Caki2 (cell line): ENCODE measurements around the gene CPEB4. TPM values are rescaled to one million over a fixed set of nuclear protein-coding genes. Genes with fewer than 3 reads are reported as not detected.
A peak's percentile ranks its signal among the peaks of the same experiment; 100 is the strongest.

Experiments used
- DNase-seq: peaks from one replicate; pipeline ENCODE4 v3.0.0-alpha.2; 2015; ENCODE audit warnings: low read depth
- in situ Hi-C: cut with HindIII; loops from 2 replicates; pipeline ENCODE4 v1.10.0; 2016; ENCODE audit warnings: low sequenced_read_pairs, low pct_unique_long_range_greater_than_20kb, mixed read lengths
- total RNA-seq: library from RNA; depleted of rRNA; stranded (reverse); fragments of >200 nt; shearing (Covaris generic); gene quantifications from 2 replicates; pipeline ENCODE4 v1.2.3, GENCODE V29; 2014; ENCODE audit warnings: low replicate concordance

CPEB4 gene
- total RNA-seq, 1 experiment from 2014 or later = 9.8 TPM

- no peak for DNase-seq
- in situ Hi-C loops = no loop called here
These were observed 72.8 kb downstream of the CPEB4 start for GRCh38 chr5:173960986-173961385.

- in situ Hi-C loops = no loop called here
- DNase-seq = no peak
These were observed 73.3 kb downstream of the CPEB4 start for GRCh38 chr5:173961418-173961817.

GRCh38 chr5:173962436-173962972, 74.4 kb downstream of the CPEB4 start:
- no peak for DNase-seq
- in situ Hi-C loops = no loop called here

GRCh38 chr5:173963182-173963838, 75.2 kb downstream of the CPEB4 start:
- no peak for DNase-seq
- in situ Hi-C loops = no loop called here

- in situ Hi-C loops = no loop called here
- DNase-seq = no peak
These were observed 75.8 kb downstream of the CPEB4 start for GRCh38 chr5:173963867-173964441.

GRCh38 chr5:173964506-173964905, 76.4 kb downstream of the CPEB4 start:
- in situ Hi-C loops = no loop called here

GRCh38 chr5:173967241-173967640, 79.1 kb downstream of the CPEB4 start:
- in situ Hi-C loops = no loop called here
- DNase-seq = no peak

More at GRCh38 chr5:173964506-173964905, 76.4 kb downstream of the CPEB4 start:
- no peak for DNase-seq

GRCh38 chr5:173968154-173968797, 80.1 kb downstream of the CPEB4 start:
- in situ Hi-C loops = no loop called here
- DNase-seq = no peak

- in situ Hi-C loops = no loop called here
- DNase-seq = peak; percentile 48
These were observed 81.3 kb downstream of the CPEB4 start for GRCh38 chr5:173969167-173970049.

GRCh38 chr5:173970878-173971650, 82.9 kb downstream of the CPEB4 start:
- in situ Hi-C loops = no loop called here
- no peak for DNase-seq

- DNase-seq = no peak
- in situ Hi-C loops = no loop called here
These were observed 83.7 kb downstream of the CPEB4 start for GRCh38 chr5:173971681-173972345.

- in situ Hi-C loops = no loop called here
- DNase-seq = no peak
These were observed 84.4 kb downstream of the CPEB4 start for GRCh38 chr5:173972607-173972924.

GRCh38 chr5:173972925-173973615, 84.9 kb downstream of the CPEB4 start:
- DNase-seq = peak; percentile 57
- in situ Hi-C loops = no loop called here

- no peak for DNase-seq
- in situ Hi-C loops = no loop called here
These were observed 85.4 kb downstream of the CPEB4 start for GRCh38 chr5:173973616-173973969.

GRCh38 chr5:173974688-173975239, 86.6 kb downstream of the CPEB4 start:
- no peak for DNase-seq
- in situ Hi-C loops = no loop called here

- in situ Hi-C loops = no loop called here
These were observed 93.1 kb downstream of the CPEB4 start for GRCh38 chr5:173981185-173981761.

More at GRCh38 chr5:173981185-173981761, 93.1 kb downstream of the CPEB4 start:
- DNase-seq = no peak
